GM12872 (cell line): ENCODE measurements around the gene SKAP1.

Experiments
- CTCF ChIP-seq: IDR thresholded peaks from 3 replicates; pipeline ENCODE4 v1.5.1; 2011; ENCODE audit warnings: low read depth, mild to moderate bottlenecking, low read length, moderate library complexity; ENCODE audit not compliant: insufficient read depth

Gene SKAP1

GRCh38 chr17:48429638-48430586, at the start of gene SKAP1:
Gene SKAP1 (minus strand): TSS chr17:48430214.
- no peak for TF ChIP-seq CTCF

GRCh38 chr17:48479014-48479402, 49.0 kb upstream of the SKAP1 start:
- TF ChIP-seq CTCF, result no peak

- TF ChIP-seq CTCF, result peak; percentile 34; the same call in 1 of the 3 replicates
These were observed 48.4 kb upstream of the SKAP1 start for GRCh38 chr17:48478224-48479013.

GRCh38 chr17:48477221-48477620, 47.2 kb upstream of the SKAP1 start:
- TF ChIP-seq CTCF, result no peak

GRCh38 chr17:48472411-48473281, 42.6 kb upstream of the SKAP1 start:
- TF ChIP-seq CTCF, result no peak

GRCh38 chr17:48471817-48472410, 41.9 kb upstream of the SKAP1 start:
- TF ChIP-seq CTCF, result no peak
